GM12878 (cell line): ENCODE measurements around the gene CASR.
A peak's percentile ranks its signal among the peaks of the same experiment; 100 is the strongest.

ENCODE experiments used
- CTCF ChIP-seq, 3 experiments: IDR thresholded peaks in 2 of 3; conservative IDR thresholded peaks in 1 of 3; 2 replicates each; pipeline ENCODE4 v1.5.1; 2011; ENCODE audit warnings: low read depth in 3 of 3, low read length in 3 of 3, mild to moderate bottlenecking in 3 of 3, control low read depth in 2 of 3, moderate library complexity in 2 of 3, inconsistent platforms in 1 of 3, mixed read lengths in 1 of 3; ENCODE audit not compliant: control insufficient read depth in 2 of 3, insufficient read depth in 1 of 3; ENCODE audit errors: extremely low read depth in 1 of 3
- GABPA ChIP-seq: IDR thresholded peaks from 2 replicates; pipeline ENCODE4 v1.6.1; 2014; ENCODE audit warnings: antibody characterized with exemption, low read depth, mild to moderate bottlenecking, inconsistent platforms
- REST ChIP-seq: IDR thresholded peaks from 2 replicates; pipeline ENCODE4 v1.6.1; 2012; ENCODE audit warnings: mild to moderate bottlenecking, low read depth, low read length
- TCF12 ChIP-seq: IDR thresholded peaks from 2 replicates; pipeline ENCODE4 v1.6.1; 2011; ENCODE audit warnings: low read depth, mild to moderate bottlenecking, low read length

- TF ChIP-seq REST, result no peak
- no peak for TF ChIP-seq GABPA
- peak; percentile 75 to 91 (median 88) for TF ChIP-seq CTCF (IDR thresholded peaks at IDR 0.05 in 2 of 3, conservative IDR thresholded peaks at IDR 0.05 in 1 of 3; ENCODE audit: control insufficient read depth in 2 of 3, extremely low read depth in 1 of 3, insufficient read depth in 1 of 3, low read depth in 3 of 3, low read length in 3 of 3)
- peak; percentile 88 for TF ChIP-seq TCF12
Observed at GRCh38 chr3:122258757-122259371, 75.4 kb downstream of the CASR start.
